Activated T-helper 1 cell treated with anti-CD3 and anti-CD28 coated beads, Interleukin-2, amount 50 U/mL, for 16 hours (primary cell): ENCODE results near the gene OTX1.
"Not testable (repeated sequence)": the region's sequence is repeated elsewhere in the genome, so short reads cannot be mapped to it uniquely, and the experiment has no call there.

Source experiments
- DNase-seq, 2 donors: peaks; one replicate each; pipeline ENCODE4 v3.0.0-alpha.2; 2020; ENCODE audit warnings: low read depth in 1 of 2, low spot score in 1 of 2

Gene OTX1

GRCh38 chr2:63050334-63051041 lies at the start of gene OTX1:
TSS of gene OTX1 (plus strand) at chr2:63050830. CDS start at chr2:63052991, 2,161 bp downstream.
- DNase-seq = no peak

DNA sequence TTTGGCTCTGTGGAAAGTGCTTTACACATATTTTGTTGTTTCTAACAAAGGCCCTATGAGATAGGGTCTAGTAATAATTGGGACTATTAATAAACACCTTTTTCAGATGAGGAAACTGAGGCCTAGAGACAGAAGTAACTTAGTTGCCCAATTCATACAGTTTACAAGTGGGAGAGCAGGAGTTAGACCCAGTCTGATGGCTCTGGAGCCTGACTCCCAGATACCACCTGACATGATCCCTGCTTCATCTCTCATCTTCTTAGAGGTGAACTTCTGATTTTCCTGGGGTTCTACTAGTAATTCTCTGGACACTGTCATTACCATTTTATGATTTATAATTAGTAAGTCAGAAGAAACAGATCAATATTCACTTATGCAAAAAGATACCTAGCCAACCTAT lies 49.1 kb upstream of the OTX1 start:
- no peak for DNase-seq

GRCh38 chr2:63003351-63003750 lies 47.3 kb upstream of the OTX1 start:
- DNase-seq = no peak

GRCh38 chr2:63007813-63008458 lies 42.7 kb upstream of the OTX1 start:
- no peak for DNase-seq

DNA sequence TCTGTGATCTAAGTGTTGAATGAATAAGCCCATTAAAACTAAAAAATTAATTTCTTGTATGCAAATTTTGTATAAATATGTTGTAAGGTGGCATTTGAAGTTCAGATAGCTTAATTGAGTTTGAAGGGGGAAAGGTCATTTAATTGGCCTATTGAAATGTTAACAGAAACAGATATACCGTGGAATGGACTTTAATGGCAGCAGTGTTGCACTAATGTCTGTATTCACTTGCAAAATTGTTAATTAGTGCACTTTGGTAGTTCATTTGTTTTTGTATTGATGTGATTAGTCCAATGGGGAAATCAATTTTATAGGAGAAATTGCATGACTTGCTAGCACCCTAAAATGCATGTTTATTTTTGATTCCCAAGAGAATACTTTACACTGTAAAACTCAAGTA lies 41.8 kb upstream of the OTX1 start:
- DNase-seq = no peak

DNA sequence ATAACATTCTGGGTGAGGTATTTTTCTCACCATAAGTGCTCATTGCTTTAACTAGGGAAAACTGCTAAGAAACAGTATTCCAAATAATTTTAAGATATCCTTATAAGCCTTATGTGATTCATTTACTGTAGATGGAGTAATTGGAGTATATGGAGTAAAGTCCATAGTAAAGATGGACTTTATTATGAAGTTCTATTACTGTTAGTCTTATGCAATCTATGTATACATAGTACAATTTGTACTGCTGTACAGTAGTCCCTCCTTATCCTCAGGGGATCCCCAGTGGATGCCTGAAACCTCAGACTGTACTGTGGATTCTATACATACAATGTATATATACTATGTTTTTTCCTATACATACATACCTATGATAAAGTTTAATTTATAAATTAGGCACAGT lies 41.1 kb upstream of the OTX1 start:
- DNase-seq = no peak

- no peak for DNase-seq
Measured at GRCh38 chr2:63012541-63012940, 38.1 kb upstream of the OTX1 start.

DNA sequence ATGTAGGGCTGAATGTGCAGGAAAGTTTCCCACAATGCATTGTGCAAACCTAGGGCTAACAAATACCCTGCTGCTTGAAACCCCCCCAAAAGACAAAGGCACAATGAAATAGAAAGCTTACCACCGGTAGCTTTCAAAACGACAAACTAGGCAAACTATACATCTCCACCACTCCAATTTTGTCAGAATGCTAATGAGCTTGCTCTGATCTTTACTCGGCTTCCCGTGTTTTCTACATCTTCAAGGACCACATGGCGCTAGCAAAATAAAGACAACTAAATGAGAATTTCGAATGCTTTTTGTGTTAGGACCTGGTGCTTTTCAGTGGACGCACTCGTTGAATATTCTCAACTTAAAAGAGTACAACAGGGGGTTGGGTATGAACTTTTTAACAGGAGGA lies 37.2 kb upstream of the OTX1 start:
- no peak for DNase-seq

GRCh38 chr2:63015389-63015788 lies 35.2 kb upstream of the OTX1 start:
- no peak for DNase-seq

DNA sequence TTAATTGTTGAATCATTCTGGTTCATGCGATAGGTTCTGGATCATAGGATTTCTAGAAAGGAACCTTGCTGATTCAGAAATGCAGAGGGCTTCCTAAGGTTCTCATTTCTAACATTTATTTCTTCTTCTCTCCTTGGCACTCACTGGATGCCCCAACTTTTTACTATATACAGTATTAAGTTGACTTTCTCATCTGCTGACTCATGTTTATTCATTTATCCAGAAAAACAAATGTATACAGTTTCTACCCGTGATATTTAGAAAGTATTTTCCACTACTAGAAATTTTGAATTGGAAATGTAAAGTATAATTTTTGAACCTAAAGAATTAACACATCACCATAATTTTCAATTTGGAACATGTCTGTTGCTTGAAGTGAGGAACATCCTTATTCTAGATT lies 32.2 kb upstream of the OTX1 start:
- no peak for DNase-seq

DNA sequence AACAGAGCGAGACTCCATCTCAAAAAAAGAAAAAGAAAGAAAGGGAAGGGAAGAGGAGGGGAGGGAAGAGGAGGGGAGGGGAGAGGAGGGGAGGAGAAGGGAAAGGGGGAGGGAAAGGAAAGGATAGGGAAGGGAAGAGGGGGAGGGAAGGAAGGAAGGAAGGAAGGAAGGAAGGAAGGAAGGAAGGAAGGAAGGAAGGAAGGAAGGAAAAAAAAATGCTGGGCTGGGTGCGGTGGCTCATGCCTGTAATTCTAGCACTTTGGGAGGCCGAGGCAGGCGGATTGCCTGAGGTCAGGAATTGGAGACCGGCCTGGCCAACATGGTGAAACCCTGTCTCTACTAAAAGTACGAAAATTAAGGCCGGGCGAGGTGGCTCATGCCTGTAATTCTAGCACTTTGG lies 30.9 kb upstream of the OTX1 start:
- not testable (repeated sequence) for DNase-seq

- no peak for DNase-seq
Measured at GRCh38 chr2:63023444-63023843, 27.2 kb upstream of the OTX1 start.

DNA sequence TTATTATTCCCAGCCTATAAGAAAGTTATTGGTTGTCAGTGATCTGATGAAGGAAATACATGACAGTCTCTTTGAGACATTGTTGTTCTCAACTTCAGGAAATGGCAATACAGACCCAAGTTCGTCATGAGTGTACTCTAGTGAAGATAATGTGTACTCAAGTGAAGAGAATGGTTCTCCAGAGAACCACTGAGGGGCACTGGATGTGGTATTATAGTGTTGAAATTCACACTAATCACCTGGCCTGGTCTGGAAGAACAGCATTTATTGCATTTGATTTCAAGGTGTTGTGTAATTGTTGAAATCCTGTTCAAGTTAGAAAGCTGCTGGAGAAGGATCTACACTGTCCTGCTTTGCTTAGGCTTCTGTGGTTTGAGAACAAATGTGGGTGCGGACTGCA lies 23.4 kb upstream of the OTX1 start:
- no peak for DNase-seq

- no peak for DNase-seq
Measured at GRCh38 chr2:63029058-63029457, 21.6 kb upstream of the OTX1 start.

DNA sequence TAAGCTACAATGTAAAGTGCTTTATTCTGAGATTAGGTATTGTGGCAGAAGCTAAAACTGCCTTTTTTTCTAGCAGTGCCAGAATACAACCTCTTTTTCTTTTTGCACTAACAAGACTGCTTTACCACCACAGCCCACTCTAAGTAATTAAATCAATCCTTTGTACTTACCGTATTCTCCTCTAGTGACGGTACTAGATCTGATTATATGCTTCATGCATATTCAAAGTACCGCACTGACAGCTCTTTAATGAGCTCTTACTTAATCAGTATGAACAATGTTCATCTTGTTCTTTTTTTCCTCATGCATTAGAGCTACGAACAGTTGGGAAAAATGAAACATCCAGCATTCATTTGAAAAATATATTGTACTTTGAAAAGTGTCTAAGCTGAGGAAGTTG lies 16.1 kb upstream of the OTX1 start:
- no peak for DNase-seq

GRCh38 chr2:63035169-63035568 lies 15.5 kb upstream of the OTX1 start:
- DNase-seq = no peak

DNA sequence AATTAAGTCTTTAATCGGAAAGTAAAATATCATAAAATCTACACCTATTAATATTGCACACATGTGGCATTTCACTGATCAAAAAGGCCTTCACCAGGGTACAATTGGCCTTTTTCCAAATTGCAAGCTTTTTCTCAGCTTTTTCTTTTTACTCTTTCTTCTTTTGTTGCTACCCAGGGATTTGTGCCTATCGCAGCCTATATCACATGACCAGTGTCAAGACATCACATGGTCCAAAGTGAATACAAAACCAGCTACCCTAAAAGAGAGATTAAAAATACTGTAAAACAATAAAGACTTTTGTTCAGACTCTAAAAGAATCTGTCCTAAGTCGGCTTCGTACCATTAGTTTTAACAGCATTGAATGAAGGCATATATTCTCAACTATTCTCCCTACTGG lies 15.0 kb upstream of the OTX1 start:
- no peak for DNase-seq

- no peak for DNase-seq
Measured at GRCh38 chr2:63038034-63038433, 12.6 kb upstream of the OTX1 start.

GRCh38 chr2:63040586-63040985 lies 10.0 kb upstream of the OTX1 start:
- DNase-seq = no peak

- no peak for DNase-seq
Measured at GRCh38 chr2:63041592-63041991, 9.0 kb upstream of the OTX1 start.

DNA sequence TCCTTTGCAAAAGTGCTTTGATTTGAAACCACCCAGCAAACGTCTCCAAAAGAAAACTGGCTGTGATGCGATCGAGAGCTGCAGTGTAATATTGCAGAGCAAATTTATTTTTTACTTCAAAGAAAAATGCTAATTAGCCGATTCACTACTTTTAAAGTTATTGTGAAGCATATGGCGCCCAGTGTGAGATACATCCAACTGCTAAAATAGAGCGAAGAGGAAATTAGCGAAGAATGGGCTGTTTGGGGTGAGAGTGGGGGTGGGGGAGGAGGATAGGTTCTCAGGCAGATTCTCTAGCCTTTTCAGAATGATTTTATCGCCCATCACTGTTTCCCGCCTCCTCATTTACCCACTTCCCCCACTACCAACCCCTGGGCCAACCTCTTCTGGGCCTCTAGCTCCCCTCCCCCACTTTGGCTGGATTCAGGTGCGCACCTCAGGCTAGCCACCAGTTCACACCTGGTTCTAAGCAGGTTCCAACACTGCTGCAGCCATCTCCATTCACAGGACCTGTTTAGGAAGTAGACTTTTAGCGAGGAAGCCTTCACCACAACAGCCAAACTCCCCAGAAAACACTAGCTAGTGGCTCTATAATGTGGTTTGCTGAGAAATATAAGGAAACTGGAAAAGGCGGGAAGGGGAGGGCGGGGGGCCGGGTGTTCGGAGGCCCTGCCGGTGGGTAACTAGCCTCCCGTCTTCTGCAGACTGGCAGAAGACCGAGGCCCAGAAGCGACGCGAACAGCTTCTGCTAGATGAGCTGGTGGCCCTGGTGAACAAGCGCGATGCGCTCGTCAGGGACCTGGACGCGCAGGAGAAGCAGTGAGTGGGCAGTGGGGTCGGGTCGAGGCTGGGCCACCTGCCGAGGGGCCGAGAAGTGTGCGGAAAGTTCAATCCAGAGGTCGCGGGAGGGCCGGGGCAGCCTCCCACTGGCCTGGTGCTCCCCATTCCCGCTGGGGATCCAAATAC lies 6.0 kb upstream of the OTX1 start:
- DNase-seq = no peak

- no peak for DNase-seq
Measured at GRCh38 chr2:63046552-63046951, 4.1 kb upstream of the OTX1 start.
